Transverse colon (tissue), 4 donors: ENCODE measurements around the gene SLC29A1. TPM values are rescaled to one million over a fixed set of nuclear protein-coding genes. Genes with fewer than 3 reads are reported as not detected.

ENCODE experiments used
- DNase-seq: peaks from one replicate; pipeline ENCODE4 v3.0.0-alpha.2; 2019
- H3K27ac ChIP-seq, 4 donors: fragments of 200-600 bp; sonication (generic); 2 replicates each; pipeline ENCODE4 v1.5.1; 2016 to 2018; ENCODE audit warnings: inconsistent platforms in 4 of 4
- H3K27me3 ChIP-seq: fragments of 200-600 bp; sonication (generic); 2 replicates; pipeline ENCODE4 v1.5.1; 2017; ENCODE audit warnings: inconsistent platforms
- H3K36me3 ChIP-seq, 4 donors: fragments of 200-600 bp; sonication (generic); 2 replicates each; pipeline ENCODE4 v1.5.1; 2017 to 2019; ENCODE audit warnings: inconsistent platforms in 4 of 4
- H3K4me1 ChIP-seq, 4 donors: fragments of 200-600 bp; sonication (generic); 2 replicates each; pipeline ENCODE4 v1.5.1; 2017 to 2020; ENCODE audit warnings: inconsistent platforms in 4 of 4
- H3K4me3 ChIP-seq, 4 donors: fragments of 200-600 bp; sonication (generic); 1 replicate in 1 of 4; 2 replicates in 3 of 4; pipeline versions ENCODE4 v1.5.1 to v1.6.1; 2017 to 2019; ENCODE audit warnings: inconsistent platforms in 4 of 4
- H3K9me3 ChIP-seq, 2 donors: fragments of 200-600 bp; sonication (generic); 2 replicates each; pipeline ENCODE4 v1.5.1; 2017 to 2019; ENCODE audit warnings: inconsistent platforms in 2 of 2
- EP300 ChIP-seq: sonication (generic); formaldehyde crosslinking; IDR thresholded peaks from one replicate; pipeline ENCODE4 v1.6.1; 2017; ENCODE audit warnings: antibody characterized with exemption, low read depth
- POLR2A ChIP-seq: fragments of 450-650 bp; IDR thresholded peaks from one replicate; pipeline ENCODE4 v1.6.1; 2016; ENCODE audit warnings: antibody characterized with exemption, mild to moderate bottlenecking, moderate library complexity
- POLR2AphosphoS5 ChIP-seq, 3 donors: sonication (generic); formaldehyde crosslinking; IDR thresholded peaks; one replicate each; pipeline ENCODE4 v1.6.1; 2016; ENCODE audit warnings: antibody characterized with exemption in 3 of 3
- WGBS, 2 donors: methylation state at CpG; one replicate each; pipeline ENCODE4 v1.1.5; 2018; ENCODE audit warnings: low coverage in 1 of 2; 5-methylcytosine and 5-hydroxymethylcytosine counted together
- in situ Hi-C, 4 donors: fragments of 200-750 bp; cut with MboI; loops; one replicate each; pipeline versions ENCODE4 v1.15.0 to v1.15.1; 2017; ENCODE audit warnings: low sequenced_read_pairs in 3 of 4, low pct_ligation_motif_present in 1 of 4, low pct_unique_long_range_greater_than_20kb in 1 of 4
- intact Hi-C: fragments of 100-400 bp; cut with DNase I; formaldehyde crosslinking; loops from one replicate; pipeline ENCODE4 v1.15.1; 2023; ENCODE audit warnings: low total_unique reads
- total RNA-seq, 4 donors: library from RNA; depleted of rRNA; stranded (reverse); fragments of >200 nt; gene quantifications; one replicate each; pipeline ENCODE4 v1.1.0, GENCODE V29; 2016
- TF ChIP-seq, protein P1 (sequence below), 5 experiments: fragments of 200-600 bp in 3 of 5; fragments of 450-650 bp in 2 of 5; sonication (generic) in 3 of 5; IDR thresholded peaks; 1 replicate in 2 of 5; 2 replicates in 3 of 5; pipeline ENCODE4 v1.5.1; 2016 to 2017; ENCODE audit warnings: antibody characterized with exemption in 5 of 5, inconsistent platforms in 3 of 5, mild to moderate bottlenecking in 2 of 5, moderate library complexity in 1 of 5

SLC29A1 gene
- 10 to 100 TPM; 25.1 to 45.2 (median 35.6) TPM for total RNA-seq

DNA sequence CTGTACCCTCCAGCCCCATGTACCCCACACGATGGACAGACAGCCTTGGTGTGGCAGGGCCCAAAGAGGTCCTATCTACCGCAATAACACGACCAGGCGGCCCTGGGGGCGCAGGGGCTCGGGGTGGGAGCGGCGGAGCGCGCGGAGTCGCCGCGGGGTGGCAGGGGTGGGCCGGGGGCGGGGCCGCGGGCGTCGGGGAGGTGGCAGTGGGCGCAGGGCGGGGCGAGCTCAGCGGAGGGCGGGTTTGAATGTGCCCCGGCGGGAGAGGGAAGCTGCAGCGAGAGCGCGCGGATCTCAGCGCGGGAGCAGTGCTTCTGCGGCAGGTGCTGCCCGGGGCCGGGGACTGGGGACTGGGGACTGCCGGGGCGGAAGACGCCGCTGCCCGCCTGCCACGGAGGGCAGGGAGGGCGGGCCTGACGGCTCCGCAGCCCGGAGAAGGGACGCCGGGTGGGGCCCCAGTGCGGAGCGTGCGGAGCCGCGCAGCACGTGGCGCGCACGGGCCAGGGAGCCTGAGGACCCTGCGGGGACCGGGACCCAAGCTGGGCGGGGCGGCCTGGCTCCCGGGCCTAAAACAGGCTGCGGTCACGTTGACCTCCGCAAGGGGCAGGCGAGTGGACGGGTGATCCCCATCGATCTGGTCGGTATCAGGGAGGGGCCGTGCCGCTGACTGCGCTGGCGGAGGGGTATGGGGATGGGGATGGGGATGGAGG is at the start of gene SLC29A1:
TSS of gene SLC29A1 (plus strand) at position 277 of the 710 bp plus-strand sequence. CDS start 3,719 bp downstream, outside the sequence.
- peaks cover 4% of the 10 kb centered on the region for H3K27me3 ChIP-seq
- DNase-seq: peak; percentile 79
- H3K36me3 ChIP-seq: no peaks in the 10 kb centered on the region
- peak; percentile 68 to 73 (median 70) for TF ChIP-seq POLR2AphosphoS5 (IDR thresholded peaks at IDR 0.05)
- TF ChIP-seq, protein P1, sequence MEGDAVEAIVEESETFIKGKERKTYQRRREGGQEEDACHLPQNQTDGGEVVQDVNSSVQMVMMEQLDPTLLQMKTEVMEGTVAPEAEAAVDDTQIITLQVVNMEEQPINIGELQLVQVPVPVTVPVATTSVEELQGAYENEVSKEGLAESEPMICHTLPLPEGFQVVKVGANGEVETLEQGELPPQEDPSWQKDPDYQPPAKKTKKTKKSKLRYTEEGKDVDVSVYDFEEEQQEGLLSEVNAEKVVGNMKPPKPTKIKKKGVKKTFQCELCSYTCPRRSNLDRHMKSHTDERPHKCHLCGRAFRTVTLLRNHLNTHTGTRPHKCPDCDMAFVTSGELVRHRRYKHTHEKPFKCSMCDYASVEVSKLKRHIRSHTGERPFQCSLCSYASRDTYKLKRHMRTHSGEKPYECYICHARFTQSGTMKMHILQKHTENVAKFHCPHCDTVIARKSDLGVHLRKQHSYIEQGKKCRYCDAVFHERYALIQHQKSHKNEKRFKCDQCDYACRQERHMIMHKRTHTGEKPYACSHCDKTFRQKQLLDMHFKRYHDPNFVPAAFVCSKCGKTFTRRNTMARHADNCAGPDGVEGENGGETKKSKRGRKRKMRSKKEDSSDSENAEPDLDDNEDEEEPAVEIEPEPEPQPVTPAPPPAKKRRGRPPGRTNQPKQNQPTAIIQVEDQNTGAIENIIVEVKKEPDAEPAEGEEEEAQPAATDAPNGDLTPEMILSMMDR (IDR thresholded peaks at IDR 0.05): peak in 1 of 5 experiments; percentile 16
- no peak for TF ChIP-seq POLR2A
- TF ChIP-seq EP300: no peak
- peak within 1 kb of the TSS; percentile 85 to 94 (median 86) for H3K27ac ChIP-seq
- intact Hi-C loops (no loop called here), in situ Hi-C loops (no loop called here)
- WGBS, 2 donors: 0% methylated on average over 27 of the region's 73 CpGs; no CpG with 5 or more reads in 1 of the 2 donors
- peaks cover 33 to 94% (median 67%) of the 10 kb centered on the region in 4 donors for H3K4me1 ChIP-seq
- H3K4me3 ChIP-seq: peak within 1 kb of the TSS; percentile 51 to 79 (median 58)
- no peaks in the 10 kb centered on the region for H3K9me3 ChIP-seq

DNA sequence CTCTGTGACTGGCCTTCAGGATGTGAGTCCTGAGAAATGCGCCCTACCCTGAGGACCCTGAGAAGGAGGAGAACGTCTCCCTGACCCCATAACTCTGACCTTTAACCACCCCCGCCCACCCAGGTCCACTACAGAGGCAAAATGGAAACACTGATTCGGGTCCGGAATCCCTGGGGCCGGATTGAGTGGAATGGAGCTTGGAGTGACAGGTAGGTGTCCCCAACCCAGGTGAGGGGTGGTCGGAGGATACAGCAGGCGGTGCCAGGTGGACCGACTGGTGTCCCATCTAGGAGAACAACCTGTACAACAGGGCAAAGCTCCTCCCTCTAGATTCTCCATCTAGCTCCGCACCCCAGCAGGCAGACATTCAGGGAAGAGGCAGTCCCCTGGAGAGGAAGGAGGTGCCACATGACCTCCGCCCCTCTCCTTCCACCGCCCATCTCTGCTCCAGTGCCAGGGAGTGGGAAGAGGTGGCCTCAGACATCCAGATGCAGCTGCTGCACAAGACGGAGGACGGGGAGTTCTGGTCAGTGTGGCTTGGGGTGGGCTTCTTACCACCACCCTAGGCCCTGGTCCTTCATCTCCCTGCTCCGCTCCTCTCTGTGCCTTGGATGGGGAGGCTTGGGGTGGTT is 47.1 kb upstream of the SLC29A1 start:
- Histone ChIP-seq H3K4me3 (no peak overlapping the region), H3K27me3 (no peaks in the 10 kb centered on the region), H3K27ac (no peak overlapping the region), H3K4me1 (peaks cover 0 to 3% (median 0%) of the 10 kb centered on the region in 4 donors), H3K9me3 (no peaks in the 10 kb centered on the region), H3K36me3 (no peaks in the 10 kb centered on the region)
- WGBS, 2 donors: 81 to 84% methylated on average over 8 to 14 of the region's 15 CpGs
- intact Hi-C loops (no loop called here), in situ Hi-C loops (loop anchor here in 1 of 4 donors (10.0 kb wide), 1 partner anchor 59 kb away; no protein-coding TSS in a partner anchor)
- no peak for DNase-seq
- TF ChIP-seq EP300 (no peak), POLR2AphosphoS5 (IDR thresholded peaks at IDR 0.05) (no peak), POLR2A (no peak)
- TF ChIP-seq, protein P1 (IDR thresholded peaks at IDR 0.05): no peak

DNA sequence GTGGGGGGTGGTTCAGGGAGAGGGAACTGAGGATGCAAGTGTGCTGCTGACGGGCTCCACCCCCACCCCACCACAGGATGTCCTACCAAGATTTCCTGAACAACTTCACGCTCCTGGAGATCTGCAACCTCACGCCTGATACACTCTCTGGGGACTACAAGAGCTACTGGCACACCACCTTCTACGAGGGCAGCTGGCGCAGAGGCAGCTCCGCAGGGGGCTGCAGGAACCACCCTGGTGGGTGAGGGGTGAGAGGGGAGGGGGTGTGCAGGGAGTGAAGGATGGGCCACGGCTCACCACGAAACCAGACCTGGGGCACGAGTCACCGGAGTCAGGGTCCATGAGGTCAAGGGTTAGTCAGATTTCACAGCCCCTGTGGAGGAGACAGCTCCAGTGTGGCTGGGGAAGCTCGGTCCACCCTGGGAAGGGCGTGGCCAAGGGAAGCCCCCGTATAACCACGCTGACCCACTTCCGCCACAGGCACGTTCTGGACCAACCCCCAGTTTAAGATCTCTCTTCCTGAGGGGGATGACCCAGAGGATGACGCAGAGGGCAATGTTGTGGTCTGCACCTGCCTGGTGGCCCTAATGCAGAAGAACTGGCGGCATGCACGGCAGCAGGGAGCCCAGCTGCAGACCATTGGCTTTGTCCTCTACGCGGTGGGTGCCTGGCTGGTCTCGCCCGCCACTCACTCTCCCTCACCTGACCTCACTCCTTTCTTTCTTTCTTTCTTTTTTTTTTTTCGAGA is 46.5 kb upstream of the SLC29A1 start:
- Histone ChIP-seq H3K4me1 (peaks cover 0 to 3% (median 0%) of the 10 kb centered on the region in 4 donors), H3K4me3 (no peak overlapping the region), H3K27me3 (no peaks in the 10 kb centered on the region), H3K36me3 (no peaks in the 10 kb centered on the region), H3K27ac (no peak overlapping the region), H3K9me3 (no peaks in the 10 kb centered on the region)
- TF ChIP-seq EP300 (no peak), POLR2A (no peak), POLR2AphosphoS5 (IDR thresholded peaks at IDR 0.05) (no peak)
- TF ChIP-seq, protein P1 (IDR thresholded peaks at IDR 0.05): no peak
- in situ Hi-C loops (loop anchor here in 1 of 4 donors (10.0 kb wide), 1 partner anchor 58 kb away; no protein-coding TSS in a partner anchor), intact Hi-C loops (no loop called here)
- 64 to 70% methylated on average over 4 to 18 of the region's 24 CpGs for WGBS, 2 donors
- DNase-seq: no peak
